MM.1S (cell line): ENCODE data around the gene PSMC6.
A peak's percentile ranks its signal among the peaks of the same experiment; 100 is the strongest.

Experiments used
- EZH2 ChIP-seq: fragments of 300-600 bp; sonication (generic); optimal IDR thresholded peaks from 2 replicates; pipeline ENCODE3; 2017; ENCODE audit warnings: low read depth, mild to moderate bottlenecking, antibody characterized with exemption, low read length, mixed read lengths
- EZH2phosphoT487 ChIP-seq: fragments of 300-600 bp; sonication (generic); IDR thresholded peaks from 2 replicates; pipeline ENCODE4 v1.6.1; 2018; ENCODE audit warnings: antibody characterized with exemption, low read length
- TF ChIP-seq, protein P1 (sequence below): fragments of 300-600 bp; sonication (generic); IDR thresholded peaks from 2 replicates; pipeline ENCODE4 v1.5.1; 2016; ENCODE audit warnings: antibody characterized with exemption, low read length, mixed read lengths

DNA sequence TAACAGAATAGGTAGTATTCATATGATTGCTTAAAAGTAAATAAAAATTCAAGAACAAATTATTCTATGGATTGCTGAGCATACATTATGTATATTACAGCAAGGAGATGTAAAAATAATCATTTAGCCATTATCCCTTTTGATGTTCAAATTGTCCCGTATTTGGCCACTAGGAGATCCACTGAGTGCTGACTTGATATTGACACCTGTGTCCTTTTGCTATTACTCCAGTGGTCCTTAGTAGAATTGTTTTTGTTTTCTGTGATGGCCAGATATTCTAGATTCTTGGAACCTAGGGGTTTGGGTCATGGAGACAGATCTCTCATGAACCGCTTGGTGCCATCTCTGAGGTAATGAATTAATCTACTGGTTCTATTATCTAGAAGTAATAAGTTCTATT is 28.4 kb upstream of the PSMC6 start:
- TF ChIP-seq, protein P1, sequence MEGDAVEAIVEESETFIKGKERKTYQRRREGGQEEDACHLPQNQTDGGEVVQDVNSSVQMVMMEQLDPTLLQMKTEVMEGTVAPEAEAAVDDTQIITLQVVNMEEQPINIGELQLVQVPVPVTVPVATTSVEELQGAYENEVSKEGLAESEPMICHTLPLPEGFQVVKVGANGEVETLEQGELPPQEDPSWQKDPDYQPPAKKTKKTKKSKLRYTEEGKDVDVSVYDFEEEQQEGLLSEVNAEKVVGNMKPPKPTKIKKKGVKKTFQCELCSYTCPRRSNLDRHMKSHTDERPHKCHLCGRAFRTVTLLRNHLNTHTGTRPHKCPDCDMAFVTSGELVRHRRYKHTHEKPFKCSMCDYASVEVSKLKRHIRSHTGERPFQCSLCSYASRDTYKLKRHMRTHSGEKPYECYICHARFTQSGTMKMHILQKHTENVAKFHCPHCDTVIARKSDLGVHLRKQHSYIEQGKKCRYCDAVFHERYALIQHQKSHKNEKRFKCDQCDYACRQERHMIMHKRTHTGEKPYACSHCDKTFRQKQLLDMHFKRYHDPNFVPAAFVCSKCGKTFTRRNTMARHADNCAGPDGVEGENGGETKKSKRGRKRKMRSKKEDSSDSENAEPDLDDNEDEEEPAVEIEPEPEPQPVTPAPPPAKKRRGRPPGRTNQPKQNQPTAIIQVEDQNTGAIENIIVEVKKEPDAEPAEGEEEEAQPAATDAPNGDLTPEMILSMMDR: peak; percentile 13
- TF ChIP-seq EZH2: no peak
- no peak for TF ChIP-seq EZH2phosphoT487
